WTC11 (cell line): ENCODE measurements around the gene BBLN. TPM values are rescaled to one million over a fixed set of nuclear protein-coding genes. Genes with fewer than 3 reads are reported as not detected.

ENCODE experiments used
- ATAC-seq: fragments of 200-7000 bp; cut with Tn5 transposase; 2 replicates; pipeline ENCODE4 v1.10.0; 2021; ENCODE audit warnings: mild to moderate bottlenecking, moderate library complexity
- CTCF ChIA-PET: fragments of 300-600 bp; sonication (Branson Sonifier 250); formaldehyde crosslinking; loops from one replicate; lab custom pipeline; 2021; ENCODE audit warnings: antibody characterized with exemption; lab: Charles Lee
- POLR2A ChIA-PET: fragments of 350-600 bp; sonication (Branson Sonifier 250); formaldehyde crosslinking; loops from one replicate; lab custom pipeline; 2021; ENCODE audit warnings: antibody characterized with exemption; lab: Charles Lee
- DNase-seq: peaks from one replicate; pipeline ENCODE4 v3.0.0; 2021; ENCODE audit warnings: low spot score
- H3K27ac Mint-ChIP-seq: 2 replicates; pipeline ENCODE4 v1.8.0; 2021; ENCODE audit warnings: mixed read lengths
- H3K27me3 Mint-ChIP-seq: 2 replicates; pipeline ENCODE4 v1.8.0; 2021; ENCODE audit warnings: low read depth, mild to moderate bottlenecking, moderate library complexity, mixed read lengths
- H3K36me3 Mint-ChIP-seq: 2 replicates; pipeline ENCODE4 v1.8.0; 2021; ENCODE audit warnings: mixed read lengths
- H3K4me1 Mint-ChIP-seq: 2 replicates; pipeline ENCODE4 v1.8.0; 2022; ENCODE audit warnings: mixed read lengths
- H3K4me3 Mint-ChIP-seq: 2 replicates; pipeline ENCODE4 v1.8.0; 2021; ENCODE audit warnings: mild to moderate bottlenecking, moderate library complexity, mixed read lengths
- H3K9me3 Mint-ChIP-seq: 2 replicates; pipeline ENCODE4 v1.8.0; 2021; ENCODE audit warnings: mixed read lengths
- AR ChIP-seq: fragments of 250-450 bp; sonication (Bioruptor Pico); IDR thresholded peaks from 2 replicates; pipeline ENCODE4 v1.9.0; 2021; ENCODE audit warnings: mild to moderate bottlenecking
- FOXP1 ChIP-seq: sonication (generic); formaldehyde crosslinking; IDR thresholded peaks from 2 replicates; pipeline ENCODE4 v1.8.0; 2022; ENCODE audit warnings: missing genetic modification reagents, mild to moderate bottlenecking, moderate library complexity, borderline replicate concordance
- IRF1 ChIP-seq: sonication (generic); formaldehyde crosslinking; IDR thresholded peaks from 2 replicates; pipeline ENCODE4 v1.8.0; 2023; ENCODE audit warnings: missing genetic modification reagents
- MXD4 ChIP-seq: fragments of 250-450 bp; sonication (Bioruptor Pico); IDR thresholded peaks from 2 replicates; pipeline ENCODE4 v1.8.0; 2021; ENCODE audit warnings: mild to moderate bottlenecking, moderate library complexity, borderline replicate concordance
- MYBL2 ChIP-seq: sonication (generic); formaldehyde crosslinking; IDR thresholded peaks from 2 replicates; pipeline ENCODE4 v1.8.1; 2023; ENCODE audit warnings: mild to moderate bottlenecking, moderate library complexity, missing genetic modification reagents
- PREB ChIP-seq: sonication (generic); formaldehyde crosslinking; IDR thresholded peaks from 2 replicates; pipeline ENCODE4 v1.8.1; 2022; ENCODE audit warnings: mild to moderate bottlenecking, missing genetic modification reagents, moderate library complexity, borderline replicate concordance
- ZBTB43 ChIP-seq: sonication (generic); formaldehyde crosslinking; IDR thresholded peaks from 2 replicates; pipeline ENCODE4 v1.8.1; 2023; ENCODE audit warnings: mild to moderate bottlenecking, missing genetic modification reagents
- ZNF219 ChIP-seq: sonication (generic); formaldehyde crosslinking; IDR thresholded peaks from 2 replicates; pipeline ENCODE4 v1.8.0; 2023; ENCODE audit warnings: missing genetic modification reagents, mild to moderate bottlenecking, borderline replicate concordance
- ZNF396 ChIP-seq: fragments of 250-450 bp; sonication (Bioruptor Pico); IDR thresholded peaks from 2 replicates; pipeline ENCODE4 v1.8.0; 2021; ENCODE audit warnings: mild to moderate bottlenecking, moderate library complexity, borderline replicate concordance
- ZNF532 ChIP-seq: fragments of 250-450 bp; sonication (Bioruptor Pico); IDR thresholded peaks from 2 replicates; pipeline ENCODE4 v1.9.0; 2021; ENCODE audit warnings: mild to moderate bottlenecking, borderline replicate concordance
- ZSCAN18 ChIP-seq: fragments of 250-450 bp; sonication (Bioruptor Pico); IDR thresholded peaks from 2 replicates; pipeline ENCODE4 v2.1.2; 2022; ENCODE audit warnings: mild to moderate bottlenecking, moderate library complexity
- total RNA-seq: library from RNA; stranded (reverse); gene quantifications from 3 replicates; pipeline ENCODE4 v1.2.3, GENCODE V29; 2021

Gene BBLN
- total RNA-seq, 1 experiment from 2014 or later = 77.1 TPM

GRCh38 chr9:128169492-128169891 lies 9.4 kb downstream of the BBLN start:
- DNase-seq (no peak), ATAC-seq (no peak)
- ChIA-PET POLR2A (no interaction called here), CTCF (interaction anchor here (1.2 kb wide), 1 partner anchor 45 kb away, joined by 3 read pairs; no protein-coding TSS in a partner anchor)
- Mint-ChIP-seq H3K4me1 (no peaks in the 10 kb centered on the region), H3K4me3 (no peak overlapping the region), H3K27me3 (no peaks in the 10 kb centered on the region), H3K36me3 (peaks cover 26% of the 10 kb centered on the region), H3K9me3 (no peaks in the 10 kb centered on the region), H3K27ac (no peak overlapping the region)
- TF ChIP-seq MYBL2 (CRISPR knock-in tag) (no peak), ZNF532 (no peak), ZNF219 (CRISPR knock-in tag) (no peak), ZSCAN18 (no peak), PREB (CRISPR knock-in tag) (no peak), IRF1 (CRISPR knock-in tag) (no peak)

- Mint-ChIP-seq H3K9me3 (no peaks in the 10 kb centered on the region), H3K4me3 (no peak overlapping the region), H3K4me1 (no peaks in the 10 kb centered on the region)
- ATAC-seq = no peak
- no peak for TF ChIP-seq FOXP1 (CRISPR knock-in tag)
- TF ChIP-seq, all 79 proteins: peak for 0
- DNase-seq = no peak
- Mint-ChIP-seq H3K27ac (no peak overlapping the region), H3K36me3 (peaks cover 24% of the 10 kb centered on the region), H3K27me3 (no peaks in the 10 kb centered on the region)
- ChIA-PET POLR2A (no interaction called here), CTCF (no interaction called here)
Measured at GRCh38 chr9:128169925-128170324, 9.9 kb downstream of the BBLN start.

GRCh38 chr9:128174062-128174461 lies 14.0 kb downstream of the BBLN start:
- H3K36me3 Mint-ChIP-seq = peaks cover 20% of the 10 kb centered on the region
- no peaks in the 10 kb centered on the region for H3K27me3 Mint-ChIP-seq
- no peak for TF ChIP-seq AR (CRISPR knock-in tag)
- TF ChIP-seq ZBTB43 (CRISPR knock-in tag) = no peak
- no peak for TF ChIP-seq ZNF396 (CRISPR knock-in tag)
- TF ChIP-seq IRF1 (CRISPR knock-in tag) = no peak
- no peak for TF ChIP-seq MXD4 (CRISPR knock-in tag)
- ChIA-PET POLR2A (no interaction called here), CTCF (interaction anchor here (0.7 to 1.4 kb wide), 4 partner anchors 9 to 685 kb away, joined by 3 to 4 read pairs (median 3); no protein-coding TSS in a partner anchor)
- H3K4me3 Mint-ChIP-seq = no peak overlapping the region
- H3K9me3 Mint-ChIP-seq = no peaks in the 10 kb centered on the region
- ATAC-seq (no peak), DNase-seq (no peak)
- H3K27ac Mint-ChIP-seq = 0 out of 2 replicates have a peak overlapping the region, but pooled peaks have one; percentile 68
- H3K4me1 Mint-ChIP-seq = no peaks in the 10 kb centered on the region
